ENCODE results near the gene ZDHHC14. TPM values are rescaled to one million over a fixed set of nuclear protein-coding genes. Genes with fewer than 3 reads are reported as not detected.

ZDHHC14 gene
- total RNA-seq, 2 experiments from 2014 or later: 1.7 to 2.5 TPM

DNA sequence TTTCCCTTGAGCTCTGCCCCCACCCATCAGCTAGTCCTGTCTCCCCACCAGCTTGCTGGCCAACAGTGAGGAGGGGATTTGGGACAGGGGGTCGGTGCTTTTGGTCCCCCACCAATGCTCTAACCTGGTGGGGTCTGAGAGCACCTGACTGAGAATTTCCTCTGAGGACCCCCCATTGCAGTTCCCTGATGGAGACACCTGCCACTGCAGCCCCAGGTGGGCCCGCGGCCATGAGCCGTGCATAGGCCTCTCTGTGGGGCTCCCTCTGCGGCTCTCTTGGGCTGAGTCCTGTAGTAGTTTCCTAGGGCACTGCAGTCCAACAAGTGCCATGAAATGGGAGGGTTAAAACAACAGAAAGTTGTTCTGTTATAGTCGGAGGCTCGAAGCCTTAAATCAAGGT lies 269.8 kb downstream of the ZDHHC14 start:
- TF ChIP-seq, protein P1, sequence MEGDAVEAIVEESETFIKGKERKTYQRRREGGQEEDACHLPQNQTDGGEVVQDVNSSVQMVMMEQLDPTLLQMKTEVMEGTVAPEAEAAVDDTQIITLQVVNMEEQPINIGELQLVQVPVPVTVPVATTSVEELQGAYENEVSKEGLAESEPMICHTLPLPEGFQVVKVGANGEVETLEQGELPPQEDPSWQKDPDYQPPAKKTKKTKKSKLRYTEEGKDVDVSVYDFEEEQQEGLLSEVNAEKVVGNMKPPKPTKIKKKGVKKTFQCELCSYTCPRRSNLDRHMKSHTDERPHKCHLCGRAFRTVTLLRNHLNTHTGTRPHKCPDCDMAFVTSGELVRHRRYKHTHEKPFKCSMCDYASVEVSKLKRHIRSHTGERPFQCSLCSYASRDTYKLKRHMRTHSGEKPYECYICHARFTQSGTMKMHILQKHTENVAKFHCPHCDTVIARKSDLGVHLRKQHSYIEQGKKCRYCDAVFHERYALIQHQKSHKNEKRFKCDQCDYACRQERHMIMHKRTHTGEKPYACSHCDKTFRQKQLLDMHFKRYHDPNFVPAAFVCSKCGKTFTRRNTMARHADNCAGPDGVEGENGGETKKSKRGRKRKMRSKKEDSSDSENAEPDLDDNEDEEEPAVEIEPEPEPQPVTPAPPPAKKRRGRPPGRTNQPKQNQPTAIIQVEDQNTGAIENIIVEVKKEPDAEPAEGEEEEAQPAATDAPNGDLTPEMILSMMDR (IDR thresholded peaks at IDR 0.05): no peak
- ChIA-PET POLR2A (no interaction called here), CTCF (interaction anchor here (1.2 kb wide), 1 partner anchor 16 kb away, joined by 4 read pairs; no protein-coding TSS in a partner anchor)
- H3K27ac Mint-ChIP-seq: no peak overlapping the region
- intact Hi-C loops (cut with micrococcal nuclease): no loop called here
- H3K9me3 Mint-ChIP-seq: no peaks in the 10 kb centered on the region
- H3K4me3 Mint-ChIP-seq: no peak overlapping the region
- peaks cover 11% of the 10 kb centered on the region for H3K4me1 Mint-ChIP-seq (ENCODE audit: low read depth)
- no peak for ATAC-seq
- H3K27me3 Mint-ChIP-seq: no peaks in the 10 kb centered on the region
- no peak for DNase-seq
- H3K36me3 Mint-ChIP-seq (ENCODE audit: low read depth): no peaks in the 10 kb centered on the region

GRCh38 chr6:157651731-157652490 lies 270.9 kb downstream of the ZDHHC14 start:
- H3K27me3 Mint-ChIP-seq: no peaks in the 10 kb centered on the region
- DNase-seq (no peak), ATAC-seq (no peak)
- ChIA-PET CTCF (no interaction called here), POLR2A (no interaction called here)
- H3K4me3 Mint-ChIP-seq: no peak overlapping the region
- H3K4me1 Mint-ChIP-seq (ENCODE audit: low read depth): peaks cover 11% of the 10 kb centered on the region
- H3K36me3 Mint-ChIP-seq (ENCODE audit: low read depth): no peaks in the 10 kb centered on the region
- TF ChIP-seq, protein P1 (IDR thresholded peaks at IDR 0.05): no peak
- intact Hi-C loops (cut with micrococcal nuclease): no loop called here
- H3K27ac Mint-ChIP-seq: no peak overlapping the region
- no peaks in the 10 kb centered on the region for H3K9me3 Mint-ChIP-seq

DNA sequence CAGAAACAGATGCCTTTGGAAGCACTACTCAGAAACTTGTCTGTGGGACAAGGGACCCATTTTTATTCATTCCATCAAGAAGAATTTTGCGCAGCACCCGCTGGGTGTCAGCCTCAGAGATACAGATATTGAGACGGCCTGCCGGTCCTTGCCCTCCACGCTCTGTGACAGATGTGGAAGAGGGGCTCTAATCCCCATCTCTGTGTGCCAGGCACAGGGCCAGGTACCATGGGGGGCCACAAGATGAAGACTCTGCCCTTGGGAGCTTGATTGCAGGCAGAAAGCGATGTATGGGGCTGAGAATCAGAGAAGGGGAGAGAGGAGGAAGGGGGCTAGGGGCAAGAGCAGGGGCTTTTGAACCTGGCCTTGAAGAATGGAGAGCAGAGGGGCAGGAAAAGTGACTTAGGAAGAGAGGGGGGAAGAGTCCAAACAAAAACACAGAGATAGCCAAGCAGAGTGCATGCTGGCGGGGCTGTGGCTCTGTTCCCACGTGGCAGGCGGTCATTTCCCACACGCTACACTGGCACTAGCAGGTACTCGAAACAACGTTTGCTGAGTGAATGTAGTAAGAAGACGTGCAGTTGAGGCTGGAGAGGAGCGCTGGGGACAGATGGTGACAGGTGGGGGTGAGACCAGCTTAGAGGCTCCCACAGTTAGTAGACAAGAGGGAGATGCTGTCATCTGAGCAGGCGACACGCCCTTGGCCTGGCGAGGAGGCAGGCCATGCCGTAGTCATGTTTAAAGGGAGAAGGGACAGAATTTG lies 271.8 kb downstream of the ZDHHC14 start:
- ChIA-PET POLR2A (no interaction called here), CTCF (no interaction called here)
- H3K36me3 Mint-ChIP-seq (ENCODE audit: low read depth): no peaks in the 10 kb centered on the region
- no peak overlapping the region for H3K27ac Mint-ChIP-seq
- ATAC-seq: no peak
- H3K4me1 Mint-ChIP-seq (ENCODE audit: low read depth): peaks cover 5% of the 10 kb centered on the region
- TF ChIP-seq, protein P1 (IDR thresholded peaks at IDR 0.05): no peak
- DNase-seq: no peak
- H3K9me3 Mint-ChIP-seq: no peaks in the 10 kb centered on the region
- H3K27me3 Mint-ChIP-seq: no peaks in the 10 kb centered on the region
- intact Hi-C loops (cut with micrococcal nuclease): no loop called here
- no peak overlapping the region for H3K4me3 Mint-ChIP-seq

DNA sequence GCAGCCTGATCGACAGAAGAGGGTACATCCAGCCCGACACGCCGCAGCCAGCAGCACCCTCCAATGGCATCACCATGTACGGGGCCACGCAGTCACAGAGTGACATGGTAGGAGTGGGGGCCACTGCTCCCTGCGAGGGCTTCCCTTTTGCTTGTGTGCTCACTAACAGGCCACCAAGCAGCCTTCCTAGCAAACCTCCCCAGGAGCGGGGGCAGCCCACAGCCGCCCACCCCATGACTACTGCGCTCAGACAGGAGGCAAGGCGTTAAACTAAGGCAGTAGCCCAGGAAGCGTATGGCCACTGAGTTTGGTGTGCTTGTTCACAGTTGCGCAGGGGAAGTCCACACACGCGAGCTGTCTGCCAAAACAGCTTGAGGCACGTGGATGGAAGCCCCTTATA lies 272.5 kb downstream of the ZDHHC14 start:
- intact Hi-C loops (cut with micrococcal nuclease): no loop called here
- H3K36me3 Mint-ChIP-seq (ENCODE audit: low read depth): no peaks in the 10 kb centered on the region
- no peak overlapping the region for H3K4me3 Mint-ChIP-seq
- POLR2A ChIA-PET: no interaction called here
- no peak overlapping the region for H3K27ac Mint-ChIP-seq
- no peaks in the 10 kb centered on the region for H3K9me3 Mint-ChIP-seq
- DNase-seq: no peak
- no peak for ATAC-seq
- H3K27me3 Mint-ChIP-seq: no peaks in the 10 kb centered on the region
- TF ChIP-seq, protein P1 (IDR thresholded peaks at IDR 0.05): no peak
- no peaks in the 10 kb centered on the region for H3K4me1 Mint-ChIP-seq (ENCODE audit: low read depth)
- CTCF ChIA-PET: interaction anchor here (2.3 kb wide), 1 partner anchor 13 kb away, joined by 6 read pairs; no protein-coding TSS in a partner anchor

GRCh38 chr6:157655139-157655538 lies 274.1 kb downstream of the ZDHHC14 start:
- no peak overlapping the region for H3K27ac Mint-ChIP-seq
- no peaks in the 10 kb centered on the region for H3K9me3 Mint-ChIP-seq
- CTCF ChIA-PET: interaction anchor here (2.3 kb wide), 1 partner anchor 11 kb away, joined by 6 read pairs; no protein-coding TSS in a partner anchor
- intact Hi-C loops (cut with micrococcal nuclease): no loop called here
- H3K27me3 Mint-ChIP-seq: no peaks in the 10 kb centered on the region
- H3K4me1 Mint-ChIP-seq (ENCODE audit: low read depth): no peaks in the 10 kb centered on the region
- DNase-seq (no peak), ATAC-seq (no peak)
- H3K4me3 Mint-ChIP-seq: no peak overlapping the region
- POLR2A ChIA-PET: no interaction called here
- no peaks in the 10 kb centered on the region for H3K36me3 Mint-ChIP-seq (ENCODE audit: low read depth)
- TF ChIP-seq, protein P1 (IDR thresholded peaks at IDR 0.05): no peak

All from activated CD8-positive, alpha-beta T cell treated with anti-CD3 and anti-CD28 coated beads for 36 hours (primary cell).